GM10266 (cell line): ENCODE results near the gene SLC4A11.

Experiments used
- DNase-seq: peaks from one replicate; pipeline ENCODE4 v3.0.0; 2012; ENCODE audit errors: extremely low spot score
- TF ChIP-seq, protein P1 (sequence below): IDR thresholded peaks from 2 replicates; pipeline ENCODE4 v1.5.1; 2012; ENCODE audit warnings: mild to moderate bottlenecking, low read depth; ENCODE audit not compliant: control insufficient read depth, insufficient read depth; ENCODE audit errors: missing control alignments

Gene SLC4A11

DNA sequence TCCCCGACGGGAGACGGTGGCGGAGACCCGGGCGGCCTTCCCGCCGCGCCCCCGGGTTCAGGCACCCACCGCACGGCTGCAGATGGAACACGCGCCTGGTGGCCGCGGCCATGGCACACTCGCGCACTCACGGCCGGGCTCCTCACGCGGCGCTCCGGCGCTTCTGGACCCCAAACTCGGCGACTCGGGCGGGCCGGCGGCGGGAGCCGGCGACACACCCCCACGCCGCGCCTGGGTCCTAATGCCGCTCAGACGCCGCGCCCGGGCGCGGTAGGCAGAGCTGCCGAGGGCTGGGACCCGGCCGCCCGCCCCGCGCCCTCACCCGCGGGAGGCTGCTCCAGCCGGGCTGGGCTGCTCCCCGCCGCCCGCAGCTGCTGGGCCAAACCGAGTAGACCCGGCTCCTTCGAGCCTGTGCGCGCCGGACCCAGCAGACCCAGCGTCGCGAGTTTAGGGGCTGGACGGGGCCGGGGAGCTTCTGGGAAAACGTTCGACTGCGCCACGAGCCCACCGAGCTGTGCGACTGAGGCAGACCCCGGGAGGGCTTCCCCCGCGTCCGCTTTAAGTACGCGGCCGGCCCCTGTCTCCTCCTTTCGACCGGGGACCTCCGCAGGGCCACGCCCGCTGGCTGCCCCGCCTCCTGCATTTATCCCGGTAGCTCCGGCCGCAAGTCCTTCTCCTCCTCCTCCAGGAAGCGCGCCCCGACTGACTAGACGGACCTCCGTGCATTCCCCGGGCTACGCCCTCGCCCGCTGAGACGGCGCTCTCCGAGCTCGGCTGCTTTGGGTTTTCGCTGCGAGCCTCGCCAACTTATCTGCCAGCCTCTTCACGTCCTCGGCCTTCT lies at the start of gene SLC4A11:
TSS of gene SLC4A11 (minus strand) at position 165 of the 841 bp plus-strand sequence. CDS start at position 112, 53 bp downstream.
- TF ChIP-seq, protein P1, sequence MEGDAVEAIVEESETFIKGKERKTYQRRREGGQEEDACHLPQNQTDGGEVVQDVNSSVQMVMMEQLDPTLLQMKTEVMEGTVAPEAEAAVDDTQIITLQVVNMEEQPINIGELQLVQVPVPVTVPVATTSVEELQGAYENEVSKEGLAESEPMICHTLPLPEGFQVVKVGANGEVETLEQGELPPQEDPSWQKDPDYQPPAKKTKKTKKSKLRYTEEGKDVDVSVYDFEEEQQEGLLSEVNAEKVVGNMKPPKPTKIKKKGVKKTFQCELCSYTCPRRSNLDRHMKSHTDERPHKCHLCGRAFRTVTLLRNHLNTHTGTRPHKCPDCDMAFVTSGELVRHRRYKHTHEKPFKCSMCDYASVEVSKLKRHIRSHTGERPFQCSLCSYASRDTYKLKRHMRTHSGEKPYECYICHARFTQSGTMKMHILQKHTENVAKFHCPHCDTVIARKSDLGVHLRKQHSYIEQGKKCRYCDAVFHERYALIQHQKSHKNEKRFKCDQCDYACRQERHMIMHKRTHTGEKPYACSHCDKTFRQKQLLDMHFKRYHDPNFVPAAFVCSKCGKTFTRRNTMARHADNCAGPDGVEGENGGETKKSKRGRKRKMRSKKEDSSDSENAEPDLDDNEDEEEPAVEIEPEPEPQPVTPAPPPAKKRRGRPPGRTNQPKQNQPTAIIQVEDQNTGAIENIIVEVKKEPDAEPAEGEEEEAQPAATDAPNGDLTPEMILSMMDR, result no peak
- DNase-seq, result peak; percentile 88

DNA sequence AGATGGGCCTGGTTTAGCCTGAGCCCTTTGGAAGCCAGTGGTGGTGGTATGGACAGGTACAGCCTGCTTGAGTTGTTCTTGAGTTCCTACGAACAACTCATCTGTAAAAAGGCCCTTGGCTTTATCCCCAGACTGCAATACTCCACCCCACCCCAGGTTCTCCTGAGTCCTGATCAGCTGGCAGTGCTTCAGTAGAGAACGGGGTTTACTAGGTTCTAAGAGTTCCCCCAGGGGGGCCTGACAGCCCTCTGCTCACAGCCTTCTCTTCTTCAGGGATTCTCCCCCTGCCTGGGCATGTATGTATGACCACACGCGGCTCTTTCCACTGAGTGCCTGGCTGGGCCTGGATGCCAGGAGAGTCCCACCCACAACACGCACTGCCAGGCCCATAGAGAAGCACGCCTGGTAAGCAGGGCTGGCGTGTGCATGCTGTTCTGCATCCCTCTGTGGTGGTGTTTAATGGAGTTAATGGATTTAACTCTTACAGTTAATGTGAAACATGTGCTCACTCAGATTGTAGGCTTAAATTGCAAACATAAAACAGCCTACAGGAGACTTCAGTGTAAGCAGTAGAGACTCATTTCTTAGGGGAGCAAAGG lies 44.3 kb upstream of the SLC4A11 start:
- TF ChIP-seq, protein P1, result no peak
- no peak for DNase-seq

DNA sequence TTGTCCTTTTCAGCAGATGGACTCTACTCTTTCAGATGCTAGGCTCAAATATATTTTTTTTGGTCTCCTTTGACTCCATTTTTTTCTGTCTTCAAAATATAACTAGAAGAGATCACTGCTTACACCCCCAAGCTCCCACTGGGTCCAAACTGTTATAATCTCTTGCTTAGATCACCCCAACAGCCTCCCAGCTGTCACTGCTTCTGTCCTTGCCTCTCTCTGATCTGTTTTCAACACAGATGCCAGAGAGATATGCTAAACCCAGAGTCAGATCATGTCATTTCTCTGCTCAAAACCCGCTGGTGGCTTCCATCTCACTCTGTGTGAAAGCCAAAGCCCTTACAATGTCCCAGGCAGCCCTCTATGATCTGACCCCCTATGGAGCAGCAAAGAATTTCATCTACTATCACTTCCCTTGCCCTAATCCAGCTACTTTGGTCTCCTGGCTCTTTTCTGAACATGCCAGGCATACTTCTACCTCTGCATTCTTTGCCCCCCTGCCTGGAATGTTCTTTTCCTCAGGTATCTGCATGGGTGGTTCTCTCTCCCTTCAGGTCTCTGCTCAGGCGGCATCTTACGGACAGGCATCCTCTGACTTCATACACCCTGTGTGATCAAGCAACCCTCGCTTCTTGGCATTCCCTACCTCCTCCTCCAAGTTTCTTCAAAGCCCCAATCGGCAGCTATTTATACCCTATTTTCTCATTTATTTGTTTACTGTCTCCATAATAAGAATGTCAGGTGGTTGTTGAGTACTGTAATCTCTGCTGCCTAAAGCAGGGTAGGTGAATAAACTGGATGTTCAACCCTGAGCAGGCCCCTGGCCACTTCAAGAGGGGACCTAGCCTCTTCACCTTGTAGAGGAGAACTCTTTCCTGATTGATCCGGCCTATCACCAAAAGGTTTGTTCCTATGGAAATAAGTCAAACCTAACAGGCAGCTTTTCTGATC lies 43.6 kb upstream of the SLC4A11 start:
- DNase-seq, result no peak
- TF ChIP-seq, protein P1, result no peak

DNA sequence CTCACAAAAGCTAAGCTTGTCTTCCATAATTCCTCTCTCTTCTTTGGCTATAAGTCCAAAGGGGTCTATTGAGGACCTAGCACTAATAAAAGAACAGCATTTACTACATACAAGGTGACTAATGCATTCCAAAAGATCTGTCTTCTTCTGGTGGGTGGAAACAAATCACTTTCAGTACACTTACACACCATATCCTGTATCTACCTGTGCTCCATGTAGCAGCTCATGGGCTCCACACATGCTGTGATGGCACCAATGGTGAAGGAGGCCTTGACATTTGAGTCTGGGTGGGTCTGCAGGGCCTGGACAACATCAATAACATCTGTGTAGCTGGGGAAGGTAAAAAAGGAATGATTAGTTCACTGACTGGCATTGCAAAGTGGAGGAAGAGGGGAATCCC lies 42.4 kb upstream of the SLC4A11 start:
- TF ChIP-seq, protein P1, result no peak

DNA sequence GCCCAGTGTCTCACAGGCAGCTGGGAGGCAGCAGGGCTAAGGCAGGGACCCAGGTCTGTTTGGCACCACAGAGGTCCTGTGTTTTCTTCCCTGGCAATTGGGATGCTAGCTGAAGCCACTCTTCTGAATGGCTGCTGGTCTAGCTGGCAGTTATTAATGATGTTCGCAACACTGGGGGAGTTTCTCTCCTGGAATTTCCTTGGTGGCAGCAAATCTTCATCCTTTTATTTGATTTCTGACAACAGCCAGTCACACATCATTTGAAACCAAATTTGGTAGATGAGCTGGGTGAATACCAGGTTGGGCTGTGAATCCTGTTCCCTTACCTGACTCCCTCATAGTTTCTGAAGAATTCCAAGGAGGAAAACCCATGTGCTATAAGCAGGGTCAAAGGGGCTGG lies 40.8 kb upstream of the SLC4A11 start:
- TF ChIP-seq, protein P1, result no peak
- no peak for DNase-seq

More for the DNA sequence above, 42.4 kb upstream of the SLC4A11 start:
- no peak for DNase-seq

DNA sequence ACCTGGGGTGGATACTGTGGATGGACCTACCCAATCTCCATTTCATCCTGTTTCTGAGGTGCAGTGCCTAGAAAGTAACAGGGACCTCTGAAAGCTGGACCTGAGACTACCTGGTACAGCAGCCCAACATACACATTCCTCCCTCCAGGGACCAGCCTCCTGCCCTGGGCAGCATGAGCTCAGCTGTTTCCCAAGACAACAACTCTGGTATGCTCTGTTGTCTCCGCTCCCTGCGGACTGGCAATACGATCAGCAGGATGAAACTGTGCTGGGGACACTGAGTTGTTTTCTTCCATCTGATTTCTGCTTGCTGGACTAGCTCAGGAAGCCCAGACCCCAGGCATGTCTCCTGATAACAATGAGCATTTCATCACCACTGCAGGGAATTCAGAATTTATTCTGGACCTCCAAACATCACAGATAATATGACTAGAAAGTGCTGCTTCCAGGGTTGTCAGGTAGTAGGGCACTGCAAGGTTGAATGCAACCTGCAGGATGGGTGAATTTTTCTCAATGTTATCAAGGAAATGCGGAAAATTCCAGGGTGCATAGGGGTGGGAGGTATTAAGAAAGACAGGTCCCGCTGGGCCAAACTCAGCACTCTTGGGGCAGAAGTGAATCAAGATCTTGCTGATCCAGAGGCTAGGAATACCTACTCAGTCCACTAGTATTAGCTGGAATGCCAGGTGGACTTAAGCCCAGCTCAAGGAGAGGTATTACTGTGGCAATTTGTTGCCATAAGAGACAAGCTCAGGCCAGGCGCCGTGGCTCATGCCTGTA lies 38.9 kb upstream of the SLC4A11 start:
- TF ChIP-seq, protein P1, result no peak
- DNase-seq, result no peak
